GM18867 (cell line): ENCODE results near the gene PGM2L1.
"Not testable (repeated sequence)": the region's sequence is repeated elsewhere in the genome, so short reads cannot be mapped to it uniquely, and the experiment has no call there.

Experiments
- ATAC-seq: cut with Tn5 transposase; IDR thresholded peaks from one replicate; pipeline ENCODE4 v1.9.1; 2021; ENCODE audit warnings: mild to moderate bottlenecking, moderate library complexity; ENCODE audit not compliant: unreplicated experiment

The PGM2L1 gene

GRCh38 chr11:74398244-74399159, at the start of gene PGM2L1:
Gene PGM2L1 (minus strand): TSS chr11:74398433. CDS start chr11:74398161, 272 bp downstream.
- ATAC-seq: peak; percentile 93

- no peak for ATAC-seq
Observed at GRCh38 chr11:74447720-74448119, 49.5 kb upstream of the PGM2L1 start.

GRCh38 chr11:74446532-74446938, 48.3 kb upstream of the PGM2L1 start:
- ATAC-seq: no peak

GRCh38 chr11:74444173-74444826, 46.1 kb upstream of the PGM2L1 start:
- no peak for ATAC-seq

- no peak for ATAC-seq
Observed at GRCh38 chr11:74443071-74443864, 45.0 kb upstream of the PGM2L1 start.

- no peak for ATAC-seq
Observed at GRCh38 chr11:74442636-74443035, 44.4 kb upstream of the PGM2L1 start.

- ATAC-seq: no peak
Observed at GRCh38 chr11:74438681-74439080, 40.4 kb upstream of the PGM2L1 start.

GRCh38 chr11:74437441-74438042, 39.3 kb upstream of the PGM2L1 start:
- ATAC-seq: no peak

GRCh38 chr11:74434528-74434927, 36.3 kb upstream of the PGM2L1 start:
- no peak for ATAC-seq

- no peak for ATAC-seq
Observed at GRCh38 chr11:74429205-74429604, 31.0 kb upstream of the PGM2L1 start.

GRCh38 chr11:74427384-74427886, 29.2 kb upstream of the PGM2L1 start:
- no peak for ATAC-seq

- ATAC-seq: no peak
Observed at GRCh38 chr11:74425100-74425499, 26.9 kb upstream of the PGM2L1 start.

- ATAC-seq: no peak
Observed at GRCh38 chr11:74418509-74418895, 20.3 kb upstream of the PGM2L1 start.

GRCh38 chr11:74417860-74418508, 19.8 kb upstream of the PGM2L1 start:
- ATAC-seq: no peak

GRCh38 chr11:74417379-74417804, 19.2 kb upstream of the PGM2L1 start:
- no peak for ATAC-seq

GRCh38 chr11:74416974-74417373, 18.7 kb upstream of the PGM2L1 start:
- not testable (repeated sequence) for ATAC-seq

- no peak for ATAC-seq
Observed at GRCh38 chr11:74412733-74413359, 14.6 kb upstream of the PGM2L1 start.

GRCh38 chr11:74412321-74412720, 14.1 kb upstream of the PGM2L1 start:
- ATAC-seq: no peak

GRCh38 chr11:74409633-74410032, 11.4 kb upstream of the PGM2L1 start:
- no peak for ATAC-seq
